Epithelial cell of esophagus (primary cell): Measurements from ENCODE around the gene FLII.

Experiments used
- DNase-seq: peaks from one replicate; pipeline ENCODE4 v3.0.0; 2010; ENCODE audit warnings: low read depth
- H3K4me3 ChIP-seq: 2 replicates; pipeline ENCODE4 v1.5.1; 2011; ENCODE audit warnings: mild to moderate bottlenecking, low read length, control low read depth
- TF ChIP-seq, protein P1 (sequence below): IDR thresholded peaks from 2 replicates; pipeline ENCODE4 v1.5.1; 2011; ENCODE audit warnings: low read depth, mild to moderate bottlenecking, low read length, control low read depth, inconsistent platforms; ENCODE audit not compliant: insufficient read depth; ENCODE audit errors: missing control alignments

The FLII gene

DNA sequence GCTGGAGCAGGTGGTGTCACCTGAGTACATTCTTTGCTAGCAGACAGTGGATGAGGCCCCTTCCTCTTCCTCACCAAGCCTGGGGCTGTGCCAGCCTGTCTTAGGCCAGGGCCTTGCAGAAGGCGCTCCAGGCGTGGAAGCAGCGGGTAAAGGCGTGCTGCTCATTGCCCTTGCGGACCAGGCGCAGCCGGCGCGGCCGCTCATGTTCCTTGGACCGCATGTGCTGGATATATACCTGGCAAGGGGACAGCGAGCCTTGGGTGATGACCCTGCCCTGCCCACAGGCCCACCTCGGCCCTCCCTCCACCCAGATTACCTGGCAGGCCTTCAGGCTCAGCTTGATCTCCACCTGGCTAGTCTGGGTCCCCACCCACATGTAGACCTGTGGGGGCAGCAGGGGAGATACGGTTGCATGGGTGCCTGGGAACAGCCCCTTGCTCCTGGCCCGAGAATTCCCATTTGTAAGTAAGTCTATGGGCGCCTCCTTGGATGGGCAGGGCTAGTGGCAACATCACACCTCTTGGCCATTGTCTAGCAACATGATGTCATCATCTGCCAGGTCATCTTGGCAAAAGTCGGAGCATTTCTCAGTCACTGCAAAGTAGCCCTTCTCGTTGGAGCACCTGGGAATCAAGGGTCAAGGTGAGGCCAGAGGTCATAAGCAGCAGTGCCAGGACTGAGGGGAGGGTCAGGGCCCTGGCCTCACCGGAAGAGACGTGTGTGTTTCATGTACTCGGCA lies 13.3 kb downstream of the FLII start:
- no peak overlapping the region for H3K4me3 ChIP-seq
- DNase-seq: no peak

DNA sequence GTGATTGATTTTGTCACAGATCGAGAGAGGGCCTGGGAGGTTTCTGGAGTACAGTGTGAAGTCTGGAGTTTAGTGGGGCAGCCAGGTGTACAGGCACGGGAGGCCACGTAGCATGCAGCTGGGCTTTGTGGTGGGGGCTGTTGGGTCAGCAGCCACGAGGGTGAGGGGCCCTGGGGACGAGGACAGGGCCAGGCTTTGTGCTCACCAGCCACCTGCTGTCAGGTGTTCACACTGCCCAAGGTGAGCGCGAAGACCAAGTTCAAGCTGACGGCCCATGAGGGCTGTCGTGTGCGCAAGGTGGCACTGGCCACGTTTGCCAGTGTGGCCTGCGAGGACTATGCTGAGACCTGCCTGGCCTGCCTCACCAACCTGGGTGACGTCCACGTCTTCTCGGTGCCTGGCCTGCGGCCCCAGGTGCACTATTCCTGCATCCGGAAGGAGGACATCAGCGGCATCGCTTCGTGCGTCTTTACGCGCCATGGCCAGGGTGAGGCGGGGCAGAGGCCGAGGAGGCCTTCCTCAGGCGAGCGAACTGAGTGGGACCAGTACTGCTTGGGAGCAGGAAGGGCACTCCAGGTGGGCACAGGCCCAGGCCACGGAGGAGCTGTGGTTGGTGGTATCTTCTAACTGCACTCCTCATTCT lies 17.2 kb downstream of the FLII start:
- H3K4me3 ChIP-seq: no peak overlapping the region
- TF ChIP-seq, protein P1, sequence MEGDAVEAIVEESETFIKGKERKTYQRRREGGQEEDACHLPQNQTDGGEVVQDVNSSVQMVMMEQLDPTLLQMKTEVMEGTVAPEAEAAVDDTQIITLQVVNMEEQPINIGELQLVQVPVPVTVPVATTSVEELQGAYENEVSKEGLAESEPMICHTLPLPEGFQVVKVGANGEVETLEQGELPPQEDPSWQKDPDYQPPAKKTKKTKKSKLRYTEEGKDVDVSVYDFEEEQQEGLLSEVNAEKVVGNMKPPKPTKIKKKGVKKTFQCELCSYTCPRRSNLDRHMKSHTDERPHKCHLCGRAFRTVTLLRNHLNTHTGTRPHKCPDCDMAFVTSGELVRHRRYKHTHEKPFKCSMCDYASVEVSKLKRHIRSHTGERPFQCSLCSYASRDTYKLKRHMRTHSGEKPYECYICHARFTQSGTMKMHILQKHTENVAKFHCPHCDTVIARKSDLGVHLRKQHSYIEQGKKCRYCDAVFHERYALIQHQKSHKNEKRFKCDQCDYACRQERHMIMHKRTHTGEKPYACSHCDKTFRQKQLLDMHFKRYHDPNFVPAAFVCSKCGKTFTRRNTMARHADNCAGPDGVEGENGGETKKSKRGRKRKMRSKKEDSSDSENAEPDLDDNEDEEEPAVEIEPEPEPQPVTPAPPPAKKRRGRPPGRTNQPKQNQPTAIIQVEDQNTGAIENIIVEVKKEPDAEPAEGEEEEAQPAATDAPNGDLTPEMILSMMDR: no peak
- DNase-seq: no peak

More for the DNA sequence above, 13.3 kb downstream of the FLII start:
- TF ChIP-seq, protein P1: no peak

DNA sequence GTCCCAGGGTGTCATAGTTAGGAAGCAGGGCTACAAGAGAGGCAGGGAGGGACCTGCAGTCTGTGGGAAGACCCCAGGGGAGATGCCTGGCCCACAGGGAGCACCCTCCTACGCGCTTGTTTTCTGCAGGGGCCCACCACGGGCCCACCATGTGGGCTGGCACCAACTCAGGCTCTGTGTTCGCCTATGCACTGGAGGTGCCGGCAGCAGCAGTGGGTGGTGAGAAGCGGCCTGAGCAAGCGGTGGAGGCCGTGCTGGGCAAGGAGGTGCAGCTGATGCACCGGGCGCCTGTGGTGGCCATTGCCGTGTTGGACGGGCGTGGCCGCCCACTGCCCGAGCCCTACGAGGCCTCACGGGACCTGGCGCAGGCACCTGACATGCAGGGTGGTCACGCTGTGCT lies 18.1 kb downstream of the FLII start:
- TF ChIP-seq, protein P1: no peak
- no peak for DNase-seq
- no peak overlapping the region for H3K4me3 ChIP-seq

DNA sequence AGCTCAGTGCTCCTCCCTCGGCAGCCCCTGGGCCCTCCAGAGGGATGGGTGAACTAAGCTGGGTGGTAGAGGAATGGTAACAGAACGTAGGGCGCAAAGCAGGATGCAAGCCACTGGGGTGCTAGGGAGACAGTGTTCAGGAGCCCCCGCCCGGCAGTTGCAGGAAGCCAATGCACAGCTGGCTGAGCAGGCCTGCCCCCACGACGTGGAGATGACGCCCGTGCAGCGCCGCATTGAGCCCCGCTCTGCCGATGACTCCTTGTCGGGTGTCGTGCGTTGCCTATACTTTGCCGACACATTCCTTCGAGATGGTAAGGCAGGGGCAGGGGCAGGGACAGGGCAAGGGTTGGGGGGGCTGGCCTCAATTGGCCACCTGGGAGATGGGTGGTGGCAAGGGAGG lies 20.2 kb downstream of the FLII start:
- DNase-seq: no peak
- no peak overlapping the region for H3K4me3 ChIP-seq
- TF ChIP-seq, protein P1: no peak

DNA sequence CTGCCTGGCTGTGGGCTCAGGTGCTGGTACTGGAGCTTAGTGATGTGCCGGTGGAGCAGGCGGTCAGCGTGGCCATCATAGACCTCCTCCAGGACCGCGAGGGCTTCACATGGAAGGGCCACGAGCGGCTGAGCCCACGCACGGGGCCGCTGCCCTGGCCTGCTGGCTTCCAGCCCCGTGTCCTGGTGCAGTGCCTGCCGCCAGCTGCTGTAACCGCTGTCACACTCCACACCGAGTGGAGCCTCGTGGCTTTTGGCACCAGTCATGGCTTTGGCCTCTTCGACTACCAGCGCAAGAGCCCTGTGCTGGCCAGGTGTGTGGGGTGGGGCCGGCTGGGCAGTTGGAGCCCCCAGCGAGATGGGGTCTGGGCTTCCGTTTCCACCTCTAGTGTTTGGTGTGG lies 21.1 kb downstream of the FLII start:
- no peak for DNase-seq
- TF ChIP-seq, protein P1: no peak
- H3K4me3 ChIP-seq: no peak overlapping the region

DNA sequence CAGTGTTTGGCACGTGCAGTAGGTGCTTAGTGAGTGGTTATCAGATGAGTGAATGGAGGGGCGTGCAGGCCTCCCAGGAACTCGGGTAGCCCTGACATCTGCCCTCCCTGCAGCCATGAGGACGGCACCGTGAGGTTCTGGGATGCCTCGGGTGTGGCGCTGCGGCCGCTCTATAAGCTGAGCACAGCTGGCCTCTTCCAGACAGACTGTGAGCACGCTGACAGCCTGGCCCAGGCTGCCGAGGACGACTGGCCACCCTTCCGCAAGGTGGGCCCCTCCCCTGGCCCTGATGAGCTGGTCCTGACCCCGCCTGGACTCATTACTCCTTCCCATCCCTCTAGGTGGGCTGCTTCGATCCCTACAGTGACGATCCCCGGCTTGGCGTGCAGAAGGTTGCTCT lies 22.0 kb downstream of the FLII start:
- no peak for DNase-seq
- H3K4me3 ChIP-seq: no peak overlapping the region
- TF ChIP-seq, protein P1: no peak
